ENCODE data around the gene ACSM2B. TPM values are rescaled to one million over a fixed set of nuclear protein-coding genes. Genes with fewer than 3 reads are reported as not detected.
"Not testable (repeated sequence)": the region's sequence is repeated elsewhere in the genome, so short reads cannot be mapped to it uniquely, and the experiment has no call there.

The ACSM2B gene
- not detected for total RNA-seq

GRCh38 chr16:20576145-20576544 is at the start of gene ACSM2B:
TSS of gene ACSM2B (minus strand) at chr16:20576367. CDS start at chr16:20564845, 11,522 bp downstream.
- intact Hi-C loops (cut with DNase I; ENCODE audit: low total_unique reads); H3K4me3 ChIP-seq (ENCODE audit: low read depth, poor library complexity, severe bottlenecking): not testable (repeated sequence)
- WGBS, 2 donors: 62% methylated on average over 2 of the region's 2 CpGs; no CpG with 5 or more reads in 1 of the 2 donors

GRCh38 chr16:20624882-20625807 is 49.0 kb upstream of the ACSM2B start:
- TF ChIP-seq CTCF (IDR thresholded peaks at IDR 0.05) (no peak), POLR2A (IDR thresholded peaks at IDR 0.05) (no peak)
- H3K4me3 ChIP-seq (ENCODE audit: low read depth, poor library complexity, severe bottlenecking): no peak overlapping the region
- 86 to 93% methylated on average over 18 of the region's 18 CpGs for WGBS, 2 donors
- intact Hi-C loops (cut with DNase I; ENCODE audit: low total_unique reads): no loop called here
- DNase-seq (ENCODE audit: low spot score in 2 of 2): no peak

More at GRCh38 chr16:20576145-20576544, at the start of gene ACSM2B:
- not testable (repeated sequence) for DNase-seq (ENCODE audit: low spot score in 2 of 2)

GRCh38 chr16:20624205-20624604 is 48.0 kb upstream of the ACSM2B start:
- 71 to 81% methylated on average over 1 of the region's 1 CpG for WGBS, 2 donors
- no peak for TF ChIP-seq POLR2A (IDR thresholded peaks at IDR 0.05)
- no peak for TF ChIP-seq CTCF (IDR thresholded peaks at IDR 0.05)
- intact Hi-C loops (cut with DNase I; ENCODE audit: low total_unique reads): no loop called here
- no peak overlapping the region for H3K4me3 ChIP-seq (ENCODE audit: low read depth, poor library complexity, severe bottlenecking)
- DNase-seq (ENCODE audit: low spot score in 2 of 2): no peak

- no peak overlapping the region for H3K4me3 ChIP-seq (ENCODE audit: low read depth, poor library complexity, severe bottlenecking)
- no peak for TF ChIP-seq POLR2A (IDR thresholded peaks at IDR 0.05)
- no peak for TF ChIP-seq CTCF (IDR thresholded peaks at IDR 0.05)
- intact Hi-C loops (cut with DNase I; ENCODE audit: low total_unique reads): no loop called here
- DNase-seq (ENCODE audit: low spot score in 2 of 2): no peak
Observed at GRCh38 chr16:20622498-20622870, 46.3 kb upstream of the ACSM2B start.

- 71 to 73% methylated on average over 6 of the region's 6 CpGs for WGBS, 2 donors
- DNase-seq (ENCODE audit: low spot score in 2 of 2): no peak
- H3K4me3 ChIP-seq (ENCODE audit: low read depth, poor library complexity, severe bottlenecking): no peak overlapping the region
- TF ChIP-seq CTCF (IDR thresholded peaks at IDR 0.05) (no peak), POLR2A (IDR thresholded peaks at IDR 0.05) (no peak)
- intact Hi-C loops (cut with DNase I; ENCODE audit: low total_unique reads): no loop called here
Observed at GRCh38 chr16:20621406-20621805, 45.2 kb upstream of the ACSM2B start.

GRCh38 chr16:20620770-20621169 is 44.6 kb upstream of the ACSM2B start:
- intact Hi-C loops (cut with DNase I; ENCODE audit: low total_unique reads): no loop called here
- DNase-seq (ENCODE audit: low spot score in 2 of 2): no peak
- 86% methylated on average over 3 of the region's 3 CpGs for WGBS, 2 donors
- H3K4me3 ChIP-seq (ENCODE audit: low read depth, poor library complexity, severe bottlenecking): no peak overlapping the region
- TF ChIP-seq POLR2A (IDR thresholded peaks at IDR 0.05) (no peak), CTCF (IDR thresholded peaks at IDR 0.05) (no peak)
